H9 (cell line): ENCODE data around the gene ARRB1. TPM values are rescaled to one million over a fixed set of nuclear protein-coding genes. Genes with fewer than 3 reads are reported as not detected.
A peak's percentile ranks its signal among the peaks of the same experiment; 100 is the strongest.

Experiments
- DNase-seq: peaks from one replicate; pipeline ENCODE4 v3.0.0-alpha.2; 2017
- H2AFZ ChIP-seq: one replicate; pipeline ENCODE4 v1.6.1; 2013; ENCODE audit warnings: mild to moderate bottlenecking, low read length, control low read depth, moderate library complexity
- H2AK5ac ChIP-seq: 2 replicates; pipeline ENCODE4 v1.6.1; 2013; ENCODE audit warnings: low read length, control low read depth, mixed read lengths; ENCODE audit not compliant: insufficient read length
- H2BK120ac ChIP-seq: one replicate; pipeline ENCODE4 v1.6.1; 2013; ENCODE audit warnings: low read depth, mild to moderate bottlenecking, low read length, control low read depth, inconsistent platforms; ENCODE audit not compliant: poor library complexity, severe bottlenecking
- H2BK12ac ChIP-seq: 2 replicates; pipeline ENCODE4 v1.6.1; 2013; ENCODE audit warnings: low read length, control low read depth, mixed read lengths, low read depth; ENCODE audit not compliant: insufficient read length
- H2BK15ac ChIP-seq: 2 replicates; pipeline ENCODE4 v1.6.1; 2013; ENCODE audit warnings: low read depth, low read length, control low read depth
- H2BK20ac ChIP-seq: one replicate; pipeline ENCODE4 v1.6.1; 2013; ENCODE audit warnings: low read depth, mild to moderate bottlenecking, low read length, control low read depth, inconsistent platforms; ENCODE audit not compliant: poor library complexity, severe bottlenecking
- H2BK5ac ChIP-seq: 2 replicates; pipeline ENCODE4 v1.6.1; 2013; ENCODE audit warnings: low read length, control low read depth, mixed read lengths; ENCODE audit not compliant: insufficient read length
- H3K14ac ChIP-seq: 2 replicates; pipeline ENCODE4 v1.6.1; 2013; ENCODE audit warnings: low read length, control low read depth; ENCODE audit not compliant: insufficient read depth
- H3K18ac ChIP-seq: 2 replicates; pipeline ENCODE4 v1.6.1; 2013; ENCODE audit warnings: low read depth, mild to moderate bottlenecking, mixed read lengths, low read length, control low read depth; ENCODE audit not compliant: insufficient read length
- H3K23ac ChIP-seq: 2 replicates; pipeline ENCODE4 v1.6.1; 2013; ENCODE audit warnings: low read length, control low read depth, mixed read lengths, low read depth; ENCODE audit not compliant: insufficient read length
- H3K23me2 ChIP-seq: 2 replicates; pipeline ENCODE4 v1.6.1; 2013; ENCODE audit warnings: low read depth, mild to moderate bottlenecking, mixed read lengths, low read length, control low read depth; ENCODE audit not compliant: insufficient read length, poor library complexity, severe bottlenecking
- H3K27ac ChIP-seq: 2 replicates; pipeline ENCODE4 v1.5.1; 2013; ENCODE audit warnings: low read length, control low read depth, mixed read lengths, low read depth; ENCODE audit not compliant: insufficient read length
- H3K27me3 ChIP-seq: 2 replicates; pipeline ENCODE4 v1.6.1; 2013; ENCODE audit warnings: low read length, control low read depth, inconsistent platforms; ENCODE audit not compliant: insufficient read depth
- H3K4ac ChIP-seq: 2 replicates; pipeline ENCODE4 v1.6.1; 2013; ENCODE audit warnings: low read depth, mild to moderate bottlenecking, control low read depth, inconsistent platforms, low read length, moderate library complexity
- H3K4me1 ChIP-seq: 2 replicates; pipeline ENCODE4 v1.6.1; 2013; ENCODE audit warnings: low read length, control low read depth, inconsistent platforms; ENCODE audit not compliant: insufficient read depth
- H3K4me2 ChIP-seq: 2 replicates; pipeline ENCODE4 v1.6.1; 2013; ENCODE audit warnings: low read length, control low read depth, mixed read lengths; ENCODE audit not compliant: insufficient read length, insufficient read depth
- H3K56ac ChIP-seq: 2 replicates; pipeline ENCODE4 v1.6.1; 2013; ENCODE audit warnings: low read depth, mild to moderate bottlenecking, mixed read lengths, low read length, control low read depth; ENCODE audit not compliant: insufficient read length
- H3K79me1 ChIP-seq: 2 replicates; pipeline ENCODE4 v1.6.1; 2013; ENCODE audit warnings: low read depth, mild to moderate bottlenecking, moderate library complexity, low read length, control low read depth, inconsistent platforms; ENCODE audit not compliant: insufficient read depth, poor library complexity, severe bottlenecking
- H3K79me2 ChIP-seq: 2 replicates; pipeline ENCODE4 v1.6.1; 2013; ENCODE audit warnings: low read length, control low read depth, inconsistent platforms; ENCODE audit not compliant: insufficient read depth
- H3K9ac ChIP-seq: 2 replicates; pipeline ENCODE4 v1.6.1; 2013; ENCODE audit warnings: low read length, control low read depth, mixed read lengths; ENCODE audit not compliant: insufficient read length; ENCODE audit errors: extremely low read depth
- H3K9me3 ChIP-seq: one replicate; pipeline ENCODE4 v1.6.1; 2013; ENCODE audit warnings: low read depth, low read length, inconsistent platforms; ENCODE audit not compliant: control insufficient read depth
- H3T11ph ChIP-seq: one replicate; pipeline ENCODE4 v1.6.1; 2013; ENCODE audit warnings: mild to moderate bottlenecking, low read length, control low read depth, inconsistent platforms
- H4K20me1 ChIP-seq: one replicate; pipeline ENCODE4 v1.6.1; 2013; ENCODE audit not compliant: control insufficient read depth, insufficient read length, insufficient read depth
- H4K5ac ChIP-seq: 2 replicates; pipeline ENCODE4 v1.6.1; 2013; ENCODE audit warnings: low read depth, mild to moderate bottlenecking, mixed read lengths, low read length, control low read depth; ENCODE audit not compliant: insufficient read length
- H4K8ac ChIP-seq: replicated peaks from 2 replicates; pipeline ENCODE4 v1.6.1; 2013; ENCODE audit warnings: low read length, control low read depth, mixed read lengths, low read depth; ENCODE audit not compliant: insufficient read length
- H4K91ac ChIP-seq: 2 replicates; pipeline ENCODE4 v1.6.1; 2013; ENCODE audit warnings: low read depth, mild to moderate bottlenecking, moderate library complexity, mixed read lengths, low read length, control low read depth; ENCODE audit not compliant: insufficient read length
- H3K27ac Mint-ChIP-seq, 3 experiments: 2 replicates in 2 of 3; 3 replicates in 1 of 3; pipeline ENCODE4 v1.8.0; 2020 to 2021; ENCODE audit warnings: mixed read lengths in 3 of 3, mild to moderate bottlenecking in 1 of 3, moderate library complexity in 1 of 3
- H3K27me3 Mint-ChIP-seq: 2 replicates; pipeline ENCODE4 v1.8.0; 2021; ENCODE audit warnings: low read depth, mild to moderate bottlenecking, moderate library complexity, mixed read lengths
- H3K36me3 Mint-ChIP-seq, 3 experiments: 2 replicates in 2 of 3; 3 replicates in 1 of 3; pipeline ENCODE4 v1.8.0; 2020 to 2021; ENCODE audit warnings: low read depth in 3 of 3, mixed read lengths in 3 of 3; ENCODE audit not compliant: insufficient read depth in 1 of 3
- H3K4me1 Mint-ChIP-seq, 2 experiments: 2 replicates each; pipeline ENCODE4 v1.8.0; 2020; ENCODE audit warnings: mixed read lengths in 2 of 2
- H3K4me3 Mint-ChIP-seq, 2 experiments: 2 replicates in 1 of 2; 3 replicates in 1 of 2; pipeline ENCODE4 v1.8.0; 2020 to 2021; ENCODE audit warnings: mild to moderate bottlenecking in 2 of 2, mixed read lengths in 2 of 2, moderate library complexity in 1 of 2
- H3K9me3 Mint-ChIP-seq, 2 experiments: 2 replicates in 1 of 2; 3 replicates in 1 of 2; pipeline ENCODE4 v1.8.0; 2020; ENCODE audit warnings: mild to moderate bottlenecking in 2 of 2, mixed read lengths in 2 of 2, moderate library complexity in 1 of 2
- WGBS: extraction: QIAGEN DNeasy Blood & Tissue Kit; methylation state at CpG from one replicate; pipeline ENCODE4 v1.1.7; 2013; ENCODE audit warnings: missing lambda C conversion rate, low lambda C conversion rate, mixed read lengths; ENCODE audit not compliant: insufficient read length; ENCODE audit errors: extremely low coverage; 5-methylcytosine and 5-hydroxymethylcytosine counted together
- total RNA-seq: library from RNA; stranded (reverse); gene quantifications from 2 replicates; pipeline ENCODE4 v1.2.1, GENCODE V29; 2021
- TF ChIP-seq, protein P1 (sequence below): fragments of 200-600 bp; sonication (generic); conservative IDR thresholded peaks from 3 replicates; pipeline ENCODE4 v1.8.0; 2021; ENCODE audit warnings: antibody characterized with exemption, mild to moderate bottlenecking

The ARRB1 gene
- total RNA-seq, 1 experiment from 2014 or later, result 20.6 TPM

DNA sequence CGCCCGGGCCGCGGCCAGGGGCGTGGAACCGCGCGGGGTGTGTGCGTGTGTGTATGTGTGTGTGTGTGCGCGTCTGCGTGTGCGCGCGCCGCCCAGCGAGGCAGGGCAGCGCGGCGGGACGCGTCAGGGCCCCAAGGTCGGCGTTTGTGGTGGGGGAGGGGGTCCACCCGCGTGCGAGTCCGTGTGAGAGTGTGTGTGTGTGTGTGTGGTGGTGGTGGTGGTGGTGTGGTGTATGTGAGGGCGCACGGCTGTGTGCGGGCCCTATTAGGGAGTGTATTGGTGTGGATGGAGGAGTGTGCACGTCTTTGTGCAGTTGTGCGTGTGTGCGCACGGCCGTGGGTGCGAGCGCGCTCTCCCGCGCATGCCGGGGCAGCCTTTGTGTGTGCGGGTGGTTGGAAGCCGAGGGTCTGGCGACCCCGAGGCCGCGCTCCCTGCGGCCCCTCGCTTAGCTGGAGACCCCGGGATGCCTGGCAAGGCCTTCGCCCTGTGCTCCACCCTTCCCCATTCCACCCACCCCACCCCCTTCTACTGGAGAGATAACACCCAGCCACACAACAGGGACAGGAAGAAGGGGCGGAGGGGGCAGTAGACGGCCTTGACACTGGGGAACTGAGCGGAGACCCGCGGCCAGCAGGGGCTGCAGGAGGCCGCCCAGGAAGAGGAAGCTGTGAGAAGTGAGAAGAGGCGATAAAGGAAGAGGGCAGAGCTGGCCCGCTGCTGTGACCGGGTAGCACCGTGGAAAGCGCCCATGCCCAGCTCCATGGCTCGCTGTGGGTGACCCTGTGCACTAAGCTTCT is 528 bp upstream of the ARRB1 start:
- H2BK5ac ChIP-seq, result no peak overlapping the region
- H3K4ac ChIP-seq, result no peak overlapping the region
- no peak overlapping the region for H2BK20ac ChIP-seq
- H4K5ac ChIP-seq, result no peak overlapping the region
- H3K4me2 ChIP-seq, result peak overlapping the region; percentile 87
- H2BK12ac ChIP-seq, result no peak overlapping the region
- no peaks in the 10 kb centered on the region for H3K9me3 ChIP-seq
- Mint-ChIP-seq H3K36me3 (no peaks in the 10 kb centered on the region), H3K4me3 (peak overlapping the region; percentile 72 to 87), H3K9me3 (no peaks in the 10 kb centered on the region; a peak in 1 of 5 replicates), H3K4me1 (peaks cover 39 to 44% of the 10 kb centered on the region in 2 experiments), H3K27me3 (peaks cover 9% of the 10 kb centered on the region), H3K27ac (no peak overlapping the region)
- no peak overlapping the region for H3K23ac ChIP-seq
- no peak overlapping the region for H2BK120ac ChIP-seq
- peak overlapping the region; percentile 2 for H3K9ac ChIP-seq
- no peak overlapping the region for H3K56ac ChIP-seq
- no peak overlapping the region for H4K8ac ChIP-seq
- peak; percentile 88 for DNase-seq
- H3K27me3 ChIP-seq, result peaks cover 2% of the 10 kb centered on the region; the same call in 1 of the 2 replicates
- no peaks in the 10 kb centered on the region for H3K79me1 ChIP-seq
- H3K18ac ChIP-seq, result peak overlapping the region; percentile 5
- no peak overlapping the region for H2AFZ ChIP-seq
- peaks cover 10% of the 10 kb centered on the region for H3K23me2 ChIP-seq
- H2AK5ac ChIP-seq, result no peak overlapping the region
- H4K20me1 ChIP-seq, result no peaks in the 10 kb centered on the region
- no peak overlapping the region for H3T11ph ChIP-seq
- no peak overlapping the region for H4K91ac ChIP-seq
- H3K27ac ChIP-seq, result no peak overlapping the region
- peak overlapping the region; percentile 79 for H3K14ac ChIP-seq
- no CpG with 5 or more reads among the region's 64 CpGs for WGBS
- H3K4me1 ChIP-seq, result peaks cover 12% of the 10 kb centered on the region
- no peaks in the 10 kb centered on the region; the same call in 1 of the 2 replicates for H3K79me2 ChIP-seq
- TF ChIP-seq, protein P1, sequence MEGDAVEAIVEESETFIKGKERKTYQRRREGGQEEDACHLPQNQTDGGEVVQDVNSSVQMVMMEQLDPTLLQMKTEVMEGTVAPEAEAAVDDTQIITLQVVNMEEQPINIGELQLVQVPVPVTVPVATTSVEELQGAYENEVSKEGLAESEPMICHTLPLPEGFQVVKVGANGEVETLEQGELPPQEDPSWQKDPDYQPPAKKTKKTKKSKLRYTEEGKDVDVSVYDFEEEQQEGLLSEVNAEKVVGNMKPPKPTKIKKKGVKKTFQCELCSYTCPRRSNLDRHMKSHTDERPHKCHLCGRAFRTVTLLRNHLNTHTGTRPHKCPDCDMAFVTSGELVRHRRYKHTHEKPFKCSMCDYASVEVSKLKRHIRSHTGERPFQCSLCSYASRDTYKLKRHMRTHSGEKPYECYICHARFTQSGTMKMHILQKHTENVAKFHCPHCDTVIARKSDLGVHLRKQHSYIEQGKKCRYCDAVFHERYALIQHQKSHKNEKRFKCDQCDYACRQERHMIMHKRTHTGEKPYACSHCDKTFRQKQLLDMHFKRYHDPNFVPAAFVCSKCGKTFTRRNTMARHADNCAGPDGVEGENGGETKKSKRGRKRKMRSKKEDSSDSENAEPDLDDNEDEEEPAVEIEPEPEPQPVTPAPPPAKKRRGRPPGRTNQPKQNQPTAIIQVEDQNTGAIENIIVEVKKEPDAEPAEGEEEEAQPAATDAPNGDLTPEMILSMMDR, result peak; percentile 48; the same call in 2 of the 3 replicates
- H2BK15ac ChIP-seq, result no peak overlapping the region
